Activated CD4-positive, alpha-beta T cell treated with anti-CD3 and anti-CD28 coated beads, Interleukin-2, amount 10 ng/mL, durations not matched to agents 24 days and 14 days (primary cell): Measurements from ENCODE around the gene OSBPL9. TPM values are rescaled to one million over a fixed set of nuclear protein-coding genes. Genes with fewer than 3 reads are reported as not detected.
"Not testable (repeated sequence)": the region's sequence is repeated elsewhere in the genome, so short reads cannot be mapped to it uniquely, and the experiment has no call there.

ENCODE experiments used
- DNase-seq: peaks from one replicate; pipeline ENCODE4 v3.0.0; 2022
- H3K27ac Mint-ChIP-seq: one replicate; pipeline ENCODE4 v1.8.0; 2022; ENCODE audit warnings: mild to moderate bottlenecking, mixed read lengths
- H3K27me3 Mint-ChIP-seq: one replicate; pipeline ENCODE4 v1.8.0; 2022; ENCODE audit warnings: mixed read lengths
- H3K36me3 Mint-ChIP-seq: one replicate; pipeline ENCODE4 v1.8.0; 2022; ENCODE audit warnings: low read depth, mild to moderate bottlenecking, mixed read lengths
- H3K4me1 Mint-ChIP-seq: one replicate; pipeline ENCODE4 v1.8.0; 2021; ENCODE audit warnings: mixed read lengths
- H3K4me3 Mint-ChIP-seq: one replicate; pipeline ENCODE4 v1.8.0; 2022; ENCODE audit warnings: mild to moderate bottlenecking, moderate library complexity, mixed read lengths
- H3K9me3 Mint-ChIP-seq: one replicate; pipeline ENCODE4 v1.8.0; 2021; ENCODE audit warnings: mixed read lengths
- intact Hi-C: fragments of 100-400 bp; cut with micrococcal nuclease; formaldehyde crosslinking; loops from one replicate; pipeline ENCODE4 v1.15.1; 2023
- total RNA-seq: library from RNA; stranded (reverse); gene quantifications from 2 replicates; pipeline ENCODE4 v1.2.3, GENCODE V29; 2022

Gene OSBPL9
- total RNA-seq, 1 donor from 2014 or later = 47.4 TPM

GRCh38 chr1:51671527-51672325, 54.8 kb downstream of the OSBPL9 start:
- no peaks in the 10 kb centered on the region for H3K27me3 Mint-ChIP-seq
- intact Hi-C loops = no loop called here
- no peak overlapping the region for H3K4me3 Mint-ChIP-seq
- no peak overlapping the region for H3K27ac Mint-ChIP-seq
- no peak for DNase-seq
- no peaks in the 10 kb centered on the region for H3K9me3 Mint-ChIP-seq
- H3K36me3 Mint-ChIP-seq = no peaks in the 10 kb centered on the region
- no peaks in the 10 kb centered on the region for H3K4me1 Mint-ChIP-seq

- Mint-ChIP-seq H3K4me1 (no peaks in the 10 kb centered on the region), H3K36me3 (no peaks in the 10 kb centered on the region), H3K4me3 (no peak overlapping the region), H3K9me3 (no peaks in the 10 kb centered on the region), H3K27ac (no peak overlapping the region), H3K27me3 (no peaks in the 10 kb centered on the region)
- no peak for DNase-seq
- intact Hi-C loops = no loop called here
Measured at GRCh38 chr1:51673279-51673678, 56.4 kb downstream of the OSBPL9 start.

- Mint-ChIP-seq H3K36me3 (no peaks in the 10 kb centered on the region), H3K4me3 (no peak overlapping the region), H3K9me3 (no peaks in the 10 kb centered on the region), H3K4me1 (peaks cover 4% of the 10 kb centered on the region), H3K27me3 (no peaks in the 10 kb centered on the region), H3K27ac (no peak overlapping the region)
- DNase-seq = no peak
- intact Hi-C loops = no loop called here
Measured at GRCh38 chr1:51675177-51675780, 58.4 kb downstream of the OSBPL9 start.

GRCh38 chr1:51679435-51679834, 62.5 kb downstream of the OSBPL9 start:
- intact Hi-C loops = no loop called here
- Mint-ChIP-seq H3K27ac (no peak overlapping the region), H3K4me3 (no peak overlapping the region), H3K9me3 (no peaks in the 10 kb centered on the region), H3K4me1 (peaks cover 4% of the 10 kb centered on the region), H3K27me3 (no peaks in the 10 kb centered on the region), H3K36me3 (no peaks in the 10 kb centered on the region)
- no peak for DNase-seq

GRCh38 chr1:51684776-51685175, 67.9 kb downstream of the OSBPL9 start:
- H3K4me1 Mint-ChIP-seq = peaks cover 5% of the 10 kb centered on the region
- no peak overlapping the region for H3K4me3 Mint-ChIP-seq
- no peak overlapping the region for H3K27ac Mint-ChIP-seq
- intact Hi-C loops = no loop called here
- no peaks in the 10 kb centered on the region for H3K27me3 Mint-ChIP-seq
- no peaks in the 10 kb centered on the region for H3K9me3 Mint-ChIP-seq
- DNase-seq = no peak
- H3K36me3 Mint-ChIP-seq = no peaks in the 10 kb centered on the region

GRCh38 chr1:51686450-51686849, 69.6 kb downstream of the OSBPL9 start:
- intact Hi-C loops = no loop called here

GRCh38 chr1:51689075-51689440, 72.2 kb downstream of the OSBPL9 start:
- DNase-seq = no peak
- intact Hi-C loops = no loop called here
- no peaks in the 10 kb centered on the region for H3K9me3 Mint-ChIP-seq
- H3K27ac Mint-ChIP-seq = no peak overlapping the region
- no peaks in the 10 kb centered on the region for H3K36me3 Mint-ChIP-seq
- no peaks in the 10 kb centered on the region for H3K27me3 Mint-ChIP-seq
- H3K4me3 Mint-ChIP-seq = no peak overlapping the region
- H3K4me1 Mint-ChIP-seq = peaks cover 5% of the 10 kb centered on the region

More at GRCh38 chr1:51686450-51686849, 69.6 kb downstream of the OSBPL9 start:
- H3K4me3 Mint-ChIP-seq = no peak overlapping the region
- H3K36me3 Mint-ChIP-seq = no peaks in the 10 kb centered on the region
- DNase-seq = no peak
- no peaks in the 10 kb centered on the region for H3K27me3 Mint-ChIP-seq
- H3K27ac Mint-ChIP-seq = no peak overlapping the region
- H3K9me3 Mint-ChIP-seq = no peaks in the 10 kb centered on the region
- H3K4me1 Mint-ChIP-seq = peaks cover 5% of the 10 kb centered on the region

GRCh38 chr1:51689643-51690042, 72.8 kb downstream of the OSBPL9 start:
- Mint-ChIP-seq H3K27ac (no peak overlapping the region), H3K4me1 (peaks cover 5% of the 10 kb centered on the region), H3K9me3 (no peaks in the 10 kb centered on the region), H3K4me3 (no peak overlapping the region), H3K36me3 (no peaks in the 10 kb centered on the region), H3K27me3 (no peaks in the 10 kb centered on the region)
- intact Hi-C loops = no loop called here
- DNase-seq = no peak

- Mint-ChIP-seq H3K27me3 (no peaks in the 10 kb centered on the region), H3K9me3 (no peaks in the 10 kb centered on the region), H3K36me3 (no peaks in the 10 kb centered on the region), H3K27ac (no peak overlapping the region), H3K4me3 (no peak overlapping the region), H3K4me1 (peaks cover 5% of the 10 kb centered on the region)
- intact Hi-C loops = no loop called here
- no peak for DNase-seq
Measured at GRCh38 chr1:51690285-51690961, 73.5 kb downstream of the OSBPL9 start.

GRCh38 chr1:51691920-51692319, 75.0 kb downstream of the OSBPL9 start:
- Mint-ChIP-seq H3K4me3 (no peak overlapping the region), H3K27me3 (no peaks in the 10 kb centered on the region), H3K36me3 (no peaks in the 10 kb centered on the region), H3K27ac (no peak overlapping the region), H3K9me3 (no peaks in the 10 kb centered on the region), H3K4me1 (peaks cover 3% of the 10 kb centered on the region)
- intact Hi-C loops = no loop called here
- DNase-seq = no peak

- Mint-ChIP-seq H3K27me3 (no peaks in the 10 kb centered on the region), H3K27ac (no peak overlapping the region), H3K9me3 (no peaks in the 10 kb centered on the region), H3K36me3 (no peaks in the 10 kb centered on the region), H3K4me1 (peaks cover 3% of the 10 kb centered on the region), H3K4me3 (no peak overlapping the region)
- DNase-seq = no peak
- intact Hi-C loops = no loop called here
Measured at GRCh38 chr1:51693419-51694155, 76.7 kb downstream of the OSBPL9 start.

- no peak for DNase-seq
- intact Hi-C loops = no loop called here
- no peak overlapping the region for H3K4me3 Mint-ChIP-seq
- H3K27me3 Mint-ChIP-seq = peaks cover 4% of the 10 kb centered on the region
- H3K27ac Mint-ChIP-seq = no peak overlapping the region
- no peaks in the 10 kb centered on the region for H3K36me3 Mint-ChIP-seq
- H3K9me3 Mint-ChIP-seq = no peaks in the 10 kb centered on the region
- H3K4me1 Mint-ChIP-seq = no peaks in the 10 kb centered on the region
Measured at GRCh38 chr1:51697166-51697565, 80.3 kb downstream of the OSBPL9 start.

- intact Hi-C loops = no loop called here
- H3K27ac Mint-ChIP-seq = no peak overlapping the region
- no peak for DNase-seq
- no peak overlapping the region for H3K4me3 Mint-ChIP-seq
- peaks cover 4% of the 10 kb centered on the region for H3K27me3 Mint-ChIP-seq
- no peaks in the 10 kb centered on the region for H3K9me3 Mint-ChIP-seq
- H3K4me1 Mint-ChIP-seq = no peaks in the 10 kb centered on the region
- no peaks in the 10 kb centered on the region for H3K36me3 Mint-ChIP-seq
Measured at GRCh38 chr1:51699391-51699790, 82.5 kb downstream of the OSBPL9 start.

- DNase-seq, H3K4me3 Mint-ChIP-seq, intact Hi-C loops, H3K36me3 Mint-ChIP-seq, H3K27me3 Mint-ChIP-seq, H3K27ac Mint-ChIP-seq, H3K9me3 Mint-ChIP-seq, H3K4me1 Mint-ChIP-seq: not testable (repeated sequence)
Measured at GRCh38 chr1:51701782-51702181, 84.9 kb downstream of the OSBPL9 start.
